Posterior cingulate gyrus (tissue), 11 donors: ENCODE data around the gene FOXD4L6.
A peak's percentile ranks its signal among the peaks of the same experiment; 100 is the strongest.
"Not testable (repeated sequence)": the region's sequence is repeated elsewhere in the genome, so short reads cannot be mapped to it uniquely, and the experiment has no call there.

Source experiments
- DNase-seq, 10 donors: peaks; one replicate each; pipeline versions ENCODE4 v3.0.0 to v3.0.0-alpha.2; 2020 to 2021; ENCODE audit warnings: mixed read lengths in 3 of 10
- intact Hi-C: fragments of 100-400 bp; cut with DNase I; formaldehyde crosslinking; loops from one replicate; pipeline ENCODE4 v1.15.1; 2023

FOXD4L6 gene

GRCh38 chr9:41128581-41128980 is at the start of gene FOXD4L6:
Gene FOXD4L6 (minus strand): TSS chr9:41128681. CDS start chr9:41128383, 298 bp downstream.
- DNase-seq, intact Hi-C loops: not testable (repeated sequence)

DNA sequence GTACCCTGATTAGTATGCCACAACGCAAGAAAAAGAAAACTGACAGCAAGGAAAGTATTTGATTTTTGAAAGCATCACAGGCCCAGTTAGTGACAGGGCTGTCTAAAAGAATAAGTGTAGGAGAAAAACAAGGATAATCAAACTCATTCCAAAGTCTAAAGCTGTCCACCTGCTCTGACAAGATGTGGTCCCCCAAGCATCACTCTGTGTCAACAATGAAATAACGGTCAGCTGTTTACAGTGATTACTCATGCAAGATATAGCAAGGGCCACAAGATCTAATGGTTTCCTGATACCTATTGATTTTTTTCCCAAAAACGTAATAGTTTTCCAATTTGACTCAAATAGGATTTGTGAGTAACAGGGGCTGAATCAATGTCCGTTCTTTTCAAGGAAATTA is 46.5 kb upstream of the FOXD4L6 start:
- DNase-seq, intact Hi-C loops: not testable (repeated sequence)

DNA sequence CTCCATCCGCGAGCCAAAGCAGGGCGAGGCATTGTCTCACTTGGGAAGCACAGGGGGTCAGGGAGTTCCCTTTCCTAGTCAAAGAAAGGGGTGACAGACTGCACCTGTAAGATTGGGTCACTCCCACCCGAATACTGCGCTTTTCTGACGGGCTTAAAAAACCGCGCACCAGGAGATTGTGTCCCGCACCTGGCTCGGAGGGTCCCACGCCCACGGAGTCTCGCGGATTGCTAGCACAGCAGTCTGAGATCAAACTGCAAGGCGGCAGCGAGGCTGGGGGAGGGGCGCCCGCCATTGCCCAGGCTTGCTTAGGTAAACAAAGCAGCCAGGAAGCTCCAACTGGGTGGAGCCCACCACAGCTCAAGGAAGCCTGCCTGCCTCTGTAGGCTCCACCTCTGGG is 21.6 kb upstream of the FOXD4L6 start:
- peak in 2 of 10 donors; percentile 7 to 59 for DNase-seq
- intact Hi-C loops: not testable (repeated sequence)

GRCh38 chr9:41141878-41142277 is 13.4 kb upstream of the FOXD4L6 start:
- intact Hi-C loops, DNase-seq: not testable (repeated sequence)

DNA sequence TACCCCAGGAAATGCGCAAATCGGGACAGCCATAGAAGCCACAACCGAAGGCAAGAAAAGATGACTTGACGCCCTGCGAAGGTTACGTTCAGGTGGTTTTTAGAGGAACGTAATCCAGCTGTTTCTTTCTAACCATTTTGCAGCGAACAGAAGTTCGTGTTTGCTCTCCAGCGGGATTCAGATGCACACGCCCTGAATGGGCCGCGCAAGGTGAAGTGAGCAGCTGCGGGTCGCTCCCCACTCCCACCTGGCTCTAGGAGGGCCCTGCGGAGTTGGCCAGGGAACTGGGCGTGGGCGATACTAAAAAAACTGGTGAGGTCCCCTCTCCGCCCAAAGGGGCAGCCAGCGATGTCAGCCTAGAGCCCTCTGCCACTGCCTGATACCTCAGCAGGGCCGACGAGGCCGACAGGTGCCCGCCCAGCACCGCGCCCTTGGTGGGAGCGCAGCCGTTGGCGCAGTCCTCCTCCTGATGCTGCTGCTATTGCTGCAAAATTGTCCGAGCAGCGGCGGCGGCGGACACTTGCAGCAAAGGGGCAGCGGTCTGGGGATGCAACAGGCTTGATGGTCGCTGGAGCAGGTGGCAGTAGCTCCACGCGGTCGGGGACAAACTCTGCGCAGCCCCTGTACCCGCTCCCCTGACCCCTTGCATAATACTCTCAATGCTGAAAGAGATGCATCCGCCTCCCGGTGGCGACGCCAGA is 1.6 kb downstream of the FOXD4L6 start:
- peak in 2 of 10 donors; percentile 5 to 49 for DNase-seq
- intact Hi-C loops: not testable (repeated sequence)

DNA sequence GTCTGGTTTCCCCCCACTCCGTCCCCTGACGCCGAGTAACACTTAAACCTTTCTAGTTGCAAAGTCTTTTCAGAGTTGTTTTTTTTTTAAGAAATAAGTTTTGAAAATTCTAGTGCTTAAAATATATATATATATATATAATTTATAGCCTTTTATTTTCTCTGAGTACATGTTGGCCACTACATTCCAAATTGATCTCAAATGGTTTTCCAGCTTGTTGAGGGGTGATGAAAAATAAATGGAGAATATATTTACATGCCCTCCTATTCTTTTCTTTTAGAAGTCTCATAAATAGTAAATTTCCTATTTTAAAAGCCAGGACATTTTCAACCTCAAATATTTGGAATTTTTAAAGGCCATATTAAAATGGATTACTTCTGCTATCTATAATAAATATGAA is 2.5 kb downstream of the FOXD4L6 start:
- DNase-seq, intact Hi-C loops: not testable (repeated sequence)

- DNase-seq, intact Hi-C loops: not testable (repeated sequence)
These were observed 3.3 kb downstream of the FOXD4L6 start for GRCh38 chr9:41125109-41125658.

- DNase-seq: peak in 2 of 10 donors; percentile 48 to 69
- intact Hi-C loops: not testable (repeated sequence)
These were observed 4.0 kb downstream of the FOXD4L6 start for GRCh38 chr9:41124250-41125108.

- intact Hi-C loops: not testable (repeated sequence)
These were observed 4.7 kb downstream of the FOXD4L6 start for GRCh38 chr9:41123812-41124211.

DNA sequence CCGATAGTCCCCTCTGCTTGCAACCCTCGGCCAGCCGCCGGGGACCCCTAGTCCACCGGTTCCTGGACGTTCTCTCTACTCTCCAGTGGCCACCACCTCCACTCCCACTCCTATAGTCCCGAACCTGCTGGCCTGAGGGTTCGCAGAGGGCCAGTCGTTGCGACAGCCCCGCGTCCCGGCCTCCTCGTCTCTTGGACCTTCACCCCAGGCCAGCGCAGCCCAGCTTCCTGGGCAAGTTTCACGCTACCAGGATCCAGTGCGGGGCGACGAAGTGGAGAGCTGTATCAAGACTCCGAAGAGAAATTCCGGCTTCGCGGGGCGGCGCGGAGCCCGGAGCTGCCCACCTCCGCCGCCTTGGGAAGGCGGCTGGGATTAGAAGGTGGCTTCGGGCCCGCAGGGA is 5.1 kb downstream of the FOXD4L6 start:
- intact Hi-C loops: not testable (repeated sequence)
- DNase-seq: peak in 2 of 10 donors; percentile 10 to 47

More at GRCh38 chr9:41123812-41124211, 4.7 kb downstream of the FOXD4L6 start:
- DNase-seq: peak in 2 of 10 donors; percentile 3 to 16

DNA sequence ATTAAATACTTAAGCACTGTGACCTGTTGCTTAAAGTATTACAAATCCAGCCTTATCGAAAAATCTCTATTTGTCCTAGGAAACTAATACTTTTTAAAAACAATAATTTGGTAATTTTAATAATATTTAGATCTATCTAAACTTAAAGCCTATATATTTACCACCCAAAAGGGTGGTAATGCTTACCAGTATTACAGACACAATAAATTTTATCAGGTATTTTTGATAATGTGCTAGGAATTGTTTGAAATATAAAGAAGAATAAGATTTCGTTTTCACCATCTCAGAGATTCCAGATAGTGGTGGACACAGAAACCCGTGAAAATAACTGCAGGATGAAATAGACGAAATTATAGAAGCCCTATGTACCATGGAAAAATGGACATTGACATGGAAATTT is 7.8 kb downstream of the FOXD4L6 start:
- intact Hi-C loops, DNase-seq: not testable (repeated sequence)

DNA sequence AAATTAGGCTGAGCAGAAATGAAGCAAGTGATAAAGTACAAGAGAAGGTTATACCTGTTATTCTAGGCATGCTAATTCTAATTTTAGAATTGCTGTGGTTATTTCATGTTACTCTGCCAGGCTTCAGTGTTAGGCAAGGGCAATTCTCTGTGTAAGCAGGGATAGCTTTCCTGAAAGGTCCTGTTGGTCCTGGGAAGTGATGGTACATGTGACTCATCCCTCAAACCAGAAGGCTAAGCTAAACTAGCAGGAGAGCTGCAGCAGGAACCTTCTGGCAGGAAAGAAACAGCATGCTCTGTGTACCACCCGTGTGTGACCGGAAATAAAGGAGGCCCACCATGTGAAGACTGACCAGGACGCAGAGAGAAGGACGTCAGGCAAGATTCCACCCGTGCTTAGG is 8.8 kb downstream of the FOXD4L6 start:
- intact Hi-C loops, DNase-seq: not testable (repeated sequence)

- intact Hi-C loops: not testable (repeated sequence)
These were observed 9.2 kb downstream of the FOXD4L6 start for GRCh38 chr9:41119311-41119710.

GRCh38 chr9:41113348-41113747 is 15.1 kb downstream of the FOXD4L6 start:
- DNase-seq: peak in 1 of 10 donors; percentile 1
- intact Hi-C loops: not testable (repeated sequence)

More at GRCh38 chr9:41119311-41119710, 9.2 kb downstream of the FOXD4L6 start:
- DNase-seq: peak in 2 of 10 donors; percentile 5 to 29

- intact Hi-C loops: not testable (repeated sequence)
- DNase-seq: peak in 1 of 10 donors; percentile 26
These were observed 17.1 kb downstream of the FOXD4L6 start for GRCh38 chr9:41111414-41111813.

DNA sequence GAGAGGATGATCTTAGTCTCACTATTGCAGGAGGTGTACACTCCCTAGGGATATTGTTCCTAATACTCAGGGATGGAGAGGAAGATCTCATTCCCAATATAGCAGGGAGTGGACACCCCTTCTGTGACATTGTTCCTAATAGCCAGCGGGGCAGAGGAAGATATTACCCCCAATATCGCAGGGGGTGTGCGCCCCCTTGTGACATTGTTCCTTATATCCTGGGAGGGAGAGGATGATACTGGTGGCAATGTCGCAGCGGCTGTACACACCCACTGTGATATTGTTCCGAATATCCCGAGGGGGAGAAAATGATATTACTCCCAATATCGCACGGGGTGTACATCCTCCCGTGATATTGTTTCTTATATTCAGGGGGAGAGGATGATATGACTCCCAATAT is 17.6 kb downstream of the FOXD4L6 start:
- intact Hi-C loops: not testable (repeated sequence)
- peak in 2 of 10 donors; percentile 36 to 50 for DNase-seq

DNA sequence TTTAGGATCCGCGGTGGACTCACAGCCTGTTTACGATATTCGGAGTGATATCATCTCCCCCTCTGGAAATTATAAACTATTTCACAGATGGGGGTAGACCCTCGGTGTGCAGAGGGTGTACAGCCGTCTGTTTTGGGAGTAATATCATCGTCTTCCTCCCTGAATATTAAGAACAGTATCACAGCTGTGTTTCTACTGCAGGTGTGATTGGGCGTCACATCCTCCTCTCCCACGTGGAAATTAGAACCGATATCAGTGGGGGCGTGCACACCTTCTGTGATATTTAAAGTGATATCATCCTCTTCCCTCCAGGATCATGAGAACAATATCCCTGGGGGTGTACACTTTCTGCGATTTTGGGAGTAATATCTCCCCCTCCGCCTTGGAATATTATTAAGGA is 19.2 kb downstream of the FOXD4L6 start:
- intact Hi-C loops: not testable (repeated sequence)
- peak in 1 of 10 donors; percentile 29 for DNase-seq

DNA sequence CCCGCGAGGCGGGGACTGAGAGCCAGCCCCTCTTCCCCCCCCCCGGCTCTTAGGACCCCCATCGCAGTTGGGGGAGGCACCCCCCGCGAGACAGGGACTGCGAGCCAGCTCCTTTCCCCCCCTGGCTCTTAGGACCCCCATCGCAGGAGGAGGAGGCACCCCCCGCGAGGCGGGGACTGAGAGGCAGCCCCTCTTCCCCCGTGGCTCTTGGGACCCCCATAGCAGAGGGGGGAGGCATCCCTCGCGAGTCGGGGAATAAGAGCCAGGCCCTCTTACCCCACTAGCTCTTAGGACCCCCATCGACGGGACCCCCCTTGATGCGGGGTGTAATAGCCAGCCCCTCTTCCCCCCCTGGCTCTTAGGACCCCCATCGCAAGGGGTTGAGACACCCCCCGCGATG is 19.7 kb downstream of the FOXD4L6 start:
- intact Hi-C loops: not testable (repeated sequence)
- DNase-seq: peak in 2 of 10 donors; percentile 29 to 43

GRCh38 chr9:41106472-41107116 is 21.9 kb downstream of the FOXD4L6 start:
- DNase-seq: peak in 1 of 10 donors; percentile 9
- intact Hi-C loops: not testable (repeated sequence)

DNA sequence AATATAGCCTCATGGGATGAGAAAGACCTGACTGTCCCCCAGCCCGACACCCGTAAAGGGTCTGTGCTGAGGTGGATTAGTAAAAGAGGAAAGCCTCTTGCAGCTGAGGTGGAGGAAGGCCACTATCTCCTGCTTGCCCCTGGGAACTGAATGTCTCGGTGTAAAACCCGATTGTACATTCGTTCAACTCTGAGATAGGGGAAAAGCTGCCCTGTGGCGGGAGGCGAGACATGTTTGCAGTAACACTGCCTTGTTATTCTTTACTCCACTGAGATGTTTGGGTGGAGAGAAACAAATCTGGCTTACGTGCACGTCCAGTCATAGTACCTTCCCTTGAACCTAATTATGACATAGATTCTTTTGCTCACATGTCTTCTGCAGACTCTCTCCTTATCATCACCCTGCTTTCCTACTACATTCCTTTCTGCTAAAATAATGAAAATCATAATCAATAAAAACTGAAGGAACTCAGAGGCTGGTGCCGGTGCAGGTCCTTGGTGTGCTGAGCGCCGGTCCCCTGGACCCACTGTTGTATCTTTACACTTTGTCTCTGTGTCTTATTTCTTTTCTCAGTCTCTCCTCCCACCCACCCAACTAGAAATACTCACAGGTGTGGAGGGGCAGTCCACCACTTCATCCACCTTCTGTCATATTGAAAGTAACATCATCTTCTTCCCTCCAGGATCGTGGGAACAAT is 22.8 kb downstream of the FOXD4L6 start:
- peak in 2 of 10 donors; percentile 48 to 74 for DNase-seq
- intact Hi-C loops: not testable (repeated sequence)
